GM12891 (cell line): ENCODE data around the gene MIS18A.

Experiments used
- POLR2A ChIP-seq: IDR thresholded peaks from 2 replicates; pipeline ENCODE4 v1.6.1; 2011; ENCODE audit warnings: low read depth, low read length, control low read depth
- POLR2AphosphoS5 ChIP-seq: IDR thresholded peaks from 2 replicates; pipeline ENCODE4 v1.6.1; 2011; ENCODE audit warnings: low read depth, low read length, control low read depth
- SPI1 ChIP-seq: IDR thresholded peaks from 2 replicates; pipeline ENCODE4 v1.6.1; 2011; ENCODE audit warnings: low read depth, low read length, control low read depth
- TAF1 ChIP-seq: IDR thresholded peaks from 2 replicates; pipeline ENCODE4 v1.6.1; 2011; ENCODE audit warnings: low read depth, low read length, control low read depth

GRCh38 chr21:32325706-32326105, 46.9 kb upstream of the MIS18A start:
- no peak for TF ChIP-seq POLR2A
- TF ChIP-seq TAF1 = no peak
- no peak for TF ChIP-seq POLR2AphosphoS5
- no peak for TF ChIP-seq SPI1
